GM19035 (cell line): ENCODE measurements around the gene ADK.
"Not testable (repeated sequence)": the region's sequence is repeated elsewhere in the genome, so short reads cannot be mapped to it uniquely, and the experiment has no call there.

Source experiments
- ATAC-seq: cut with Tn5 transposase; IDR thresholded peaks from one replicate; pipeline ENCODE4 v1.9.1; 2021; ENCODE audit not compliant: unreplicated experiment

ADK gene

DNA sequence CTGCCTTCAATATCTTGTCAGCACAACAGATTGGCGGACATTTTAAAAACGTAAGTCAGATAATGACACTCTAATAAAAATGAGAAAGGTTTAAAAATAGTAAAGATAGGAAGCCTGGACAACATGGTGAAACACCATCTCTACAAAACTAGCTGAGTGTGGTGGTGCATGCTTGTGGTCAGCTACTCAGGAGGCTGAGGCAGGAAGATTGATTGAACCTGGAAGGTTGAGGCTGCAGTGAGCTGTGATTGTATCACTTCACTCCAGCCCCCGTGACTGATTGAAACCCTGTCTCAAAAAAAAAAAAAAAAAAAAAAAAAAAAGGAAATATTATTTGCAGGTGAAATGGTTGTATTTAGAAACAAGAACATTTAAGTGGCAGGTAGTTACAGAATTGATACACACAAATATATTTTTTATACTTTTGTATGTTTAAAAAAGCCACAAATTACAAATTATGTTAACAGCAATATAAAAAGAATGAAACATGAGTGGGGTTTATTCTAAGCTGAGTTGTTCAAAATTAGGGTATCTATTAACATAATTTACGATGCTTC, 141.9 kb downstream of the ADK start:
- ATAC-seq, result no peak

DNA sequence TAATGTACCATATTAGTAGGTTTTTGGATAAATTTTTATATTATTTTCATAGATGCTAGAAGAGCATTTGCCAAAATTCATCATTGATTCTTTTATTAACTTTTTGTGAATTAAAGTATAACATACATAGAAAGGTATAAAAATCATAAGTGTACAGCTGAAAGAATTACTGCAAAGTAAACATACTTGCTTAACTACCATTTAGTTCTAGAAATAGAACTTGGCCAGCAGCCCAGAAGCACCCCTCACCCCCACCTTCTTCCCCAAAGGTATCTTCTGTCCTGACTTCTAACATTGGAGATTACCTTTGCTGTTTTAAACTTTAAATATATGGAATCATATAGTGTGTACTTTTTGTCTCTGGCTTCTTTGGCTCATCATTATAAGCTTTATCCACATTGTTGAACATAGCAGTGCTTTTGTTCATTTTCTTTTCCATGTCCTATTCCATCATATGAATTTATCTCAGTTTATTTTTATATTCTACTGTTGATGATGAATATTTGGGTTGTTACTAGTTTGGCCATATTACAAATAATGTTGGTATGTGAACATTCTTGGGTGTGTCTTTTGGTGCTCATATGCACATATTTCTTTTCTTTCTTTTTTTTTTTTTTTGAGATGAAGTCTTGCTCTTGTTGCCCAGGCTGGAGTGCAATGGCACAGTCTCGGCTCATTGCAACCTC, 142.8 kb downstream of the ADK start:
- no peak for ATAC-seq

DNA sequence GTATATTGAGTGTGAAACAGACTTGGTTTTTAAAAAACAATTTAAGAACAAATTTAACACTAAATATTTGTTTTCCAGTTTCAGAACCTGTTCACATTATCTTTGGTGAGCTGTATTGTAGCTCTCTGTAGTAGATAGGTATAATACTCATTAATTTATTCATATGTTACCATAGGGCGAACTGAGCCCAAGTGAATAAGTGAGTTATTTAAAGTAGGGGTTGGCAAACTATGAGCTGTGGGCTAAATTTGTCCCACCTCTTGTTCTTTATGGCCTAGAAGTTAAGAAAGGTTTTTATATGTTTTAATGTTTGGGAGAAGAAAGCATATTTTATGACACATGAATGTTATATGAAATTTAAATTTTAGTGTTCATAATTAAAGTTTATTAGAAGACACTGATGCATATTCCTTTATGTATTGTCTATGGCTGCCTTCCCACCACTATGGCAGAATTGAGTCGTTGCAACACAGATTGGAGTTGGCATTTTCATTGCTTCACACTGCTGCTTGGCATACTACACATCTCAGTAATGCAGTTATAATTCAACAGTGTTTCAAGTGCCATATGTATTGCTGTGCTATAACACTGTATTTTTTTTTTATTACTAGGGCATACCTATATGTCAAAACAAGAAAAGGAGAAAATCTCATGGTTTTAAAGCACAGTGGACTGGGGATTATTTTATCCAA, 146.5 kb downstream of the ADK start:
- ATAC-seq, result no peak

DNA sequence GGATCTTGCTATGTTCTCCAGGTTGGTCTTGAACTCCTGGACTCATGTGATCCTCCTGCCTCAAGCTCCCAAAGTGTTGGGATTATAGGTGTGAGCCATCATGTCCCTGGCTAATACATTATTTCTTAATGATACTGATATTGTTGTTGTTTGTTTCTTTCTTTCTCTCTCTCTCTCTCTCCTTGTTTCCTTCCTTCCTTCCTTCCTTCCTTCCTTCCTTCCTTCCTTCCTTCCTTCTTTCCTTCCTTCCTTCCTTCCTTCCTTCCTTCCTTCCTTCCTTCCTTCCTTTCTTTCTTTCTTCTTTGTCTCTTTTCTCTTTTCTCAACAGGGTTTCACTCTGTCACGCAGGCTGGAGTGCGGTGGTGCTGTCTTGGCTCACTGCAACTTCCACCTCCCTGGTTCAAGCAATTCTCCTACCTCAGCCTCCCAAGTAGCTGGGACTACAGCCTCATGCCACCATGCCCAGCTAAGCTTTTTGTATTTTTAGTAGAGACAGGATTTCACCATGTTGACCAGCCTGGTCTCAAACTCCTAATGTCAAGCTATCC, 149.1 kb downstream of the ADK start:
- not testable (repeated sequence) for ATAC-seq

DNA sequence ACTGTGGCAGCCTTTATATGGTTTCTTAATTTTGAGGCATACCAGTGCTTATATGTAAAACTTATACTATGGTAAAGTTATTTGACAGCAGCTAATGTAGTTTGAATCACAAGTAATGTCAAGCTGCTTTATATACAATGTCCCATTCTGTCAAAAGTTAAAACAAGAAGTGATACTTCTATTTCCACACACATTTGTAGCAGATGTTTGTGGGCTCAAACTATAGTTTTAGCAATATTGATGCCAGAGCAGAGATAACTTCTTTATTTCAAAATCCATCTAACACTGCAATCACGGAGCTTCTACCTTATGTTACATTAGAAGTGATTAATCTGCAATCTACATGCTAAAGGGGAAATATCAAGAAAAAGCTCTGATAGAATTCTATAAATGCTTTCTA, 149.6 kb downstream of the ADK start:
- ATAC-seq, result no peak

DNA sequence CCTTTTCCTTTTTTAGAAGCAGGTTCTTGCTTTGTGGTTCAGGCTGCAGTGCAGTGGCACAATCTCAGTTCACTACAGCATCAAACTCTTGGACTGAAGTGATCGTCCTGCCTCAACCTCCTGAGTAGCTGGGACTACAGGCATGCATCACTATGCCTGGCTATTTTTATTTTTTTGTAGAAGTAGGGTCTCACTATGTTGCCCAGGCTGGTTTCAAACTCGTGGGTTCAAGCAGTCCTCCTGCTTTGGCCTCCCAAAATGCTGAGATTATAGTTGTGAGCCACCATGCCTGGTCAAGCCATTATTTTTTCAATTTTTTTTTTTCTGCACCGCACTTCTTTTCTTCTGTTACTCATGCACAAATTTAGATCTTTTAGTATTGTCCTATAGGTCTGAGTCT, 154.7 kb downstream of the ADK start:
- no peak for ATAC-seq

DNA sequence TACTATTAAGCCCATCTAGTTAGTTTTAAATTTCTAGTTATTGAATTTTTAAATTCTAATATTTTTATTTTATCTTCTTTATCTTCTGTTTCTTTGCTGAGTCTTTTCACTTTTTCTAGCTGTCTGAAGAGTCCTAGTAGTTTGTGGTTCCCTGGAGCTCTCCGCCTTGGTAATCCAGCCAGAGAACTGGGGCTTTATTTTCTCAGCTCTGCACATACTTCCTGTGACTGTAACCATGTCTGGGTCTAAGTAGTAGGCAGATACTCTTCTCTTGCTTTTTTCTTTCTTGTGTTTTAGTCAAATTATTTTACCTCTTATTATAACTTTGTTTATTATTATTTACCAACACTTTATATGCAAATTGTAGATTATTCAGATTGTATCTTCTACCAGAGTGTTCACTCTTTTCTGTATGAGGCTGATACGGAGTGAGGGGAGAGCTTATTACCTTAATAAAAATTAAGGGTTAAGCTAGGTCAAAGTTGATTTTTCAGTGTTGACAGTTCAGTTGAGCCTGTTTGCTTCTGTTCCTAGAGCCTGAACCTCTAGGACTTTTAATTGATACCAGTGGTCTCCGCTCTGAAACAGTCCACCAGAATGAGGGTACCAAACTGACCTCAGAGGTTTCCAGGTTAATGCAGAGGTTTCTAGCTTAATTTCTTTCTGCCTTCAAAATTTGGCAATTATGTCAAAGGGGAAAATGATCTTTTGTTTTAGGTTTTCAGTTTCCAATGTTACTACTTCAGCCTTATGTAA, 155.4 kb downstream of the ADK start:
- ATAC-seq, result no peak

DNA sequence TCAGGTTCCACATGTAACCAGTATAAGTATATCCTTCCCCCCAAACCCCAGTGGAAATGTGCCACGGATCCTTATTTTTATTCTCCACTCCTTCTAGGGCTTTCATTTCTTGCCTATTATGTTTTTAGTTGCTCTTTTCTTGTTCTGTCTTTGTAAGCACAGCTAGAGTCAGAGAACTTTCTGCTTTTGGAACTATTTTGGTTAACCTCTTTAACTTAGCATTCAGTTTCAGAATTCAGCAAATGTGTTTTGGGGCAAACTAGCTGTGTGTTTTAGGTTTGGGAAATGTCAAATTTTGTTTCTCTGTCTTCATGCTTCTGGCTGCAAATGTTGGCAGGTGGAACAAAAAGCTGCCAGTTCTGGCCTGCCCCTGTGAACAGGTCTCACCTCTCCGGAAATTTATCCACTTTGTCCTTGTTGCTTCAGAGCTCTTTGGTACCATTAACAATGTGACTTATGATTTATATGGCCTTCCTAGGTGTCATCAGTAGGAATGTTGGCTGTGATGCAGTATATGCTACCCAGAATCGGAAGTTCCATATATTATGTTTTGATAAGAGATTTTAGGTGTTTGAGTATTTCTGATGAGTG, 156.1 kb downstream of the ADK start:
- ATAC-seq, result no peak

DNA sequence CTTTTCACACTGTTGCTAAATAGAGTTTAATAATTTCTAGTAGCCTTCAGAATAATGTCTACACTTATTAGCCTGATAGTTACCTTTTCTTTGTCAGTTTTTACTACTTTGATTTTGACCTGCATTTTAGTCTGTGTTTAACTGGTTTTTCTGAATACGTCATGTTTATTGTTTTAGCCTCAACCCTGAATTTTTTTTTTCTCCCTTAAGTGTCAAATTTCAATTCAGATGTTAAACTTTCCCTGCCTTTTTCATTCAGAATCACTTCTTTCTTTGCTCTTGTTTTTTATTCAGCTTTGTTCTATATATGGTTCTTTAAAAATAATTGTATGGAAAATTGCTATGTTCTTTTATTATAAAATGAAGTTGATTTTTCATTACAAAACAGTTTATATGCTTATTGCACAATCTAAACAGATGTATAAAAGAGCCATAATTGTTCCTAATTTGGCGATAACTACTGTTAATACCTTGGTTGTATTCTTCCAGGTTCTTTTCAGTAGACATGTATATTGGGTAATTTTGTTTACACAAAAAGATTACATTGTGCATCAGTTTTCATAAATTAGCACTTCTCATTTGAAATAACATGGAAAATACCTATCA, 159.7 kb downstream of the ADK start:
- no peak for ATAC-seq

DNA sequence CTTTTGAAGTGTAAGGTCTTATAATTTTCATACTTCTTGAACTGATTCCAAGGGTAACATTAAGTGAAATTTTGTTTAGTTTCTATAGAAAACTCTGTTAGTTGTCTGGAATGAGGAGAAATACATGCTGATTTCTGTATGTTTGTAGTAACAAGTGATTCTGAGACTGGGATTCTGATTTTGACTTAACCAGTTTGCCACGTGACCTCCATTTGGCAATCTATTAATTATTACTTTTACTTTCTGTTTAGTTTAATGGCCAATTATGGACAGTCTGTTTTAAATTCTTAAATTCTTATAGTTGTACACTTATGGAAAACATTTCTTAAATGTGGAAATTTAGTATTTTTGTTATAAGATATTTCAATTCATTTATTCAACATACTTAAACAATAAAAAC, 163.1 kb downstream of the ADK start:
- no peak for ATAC-seq

DNA sequence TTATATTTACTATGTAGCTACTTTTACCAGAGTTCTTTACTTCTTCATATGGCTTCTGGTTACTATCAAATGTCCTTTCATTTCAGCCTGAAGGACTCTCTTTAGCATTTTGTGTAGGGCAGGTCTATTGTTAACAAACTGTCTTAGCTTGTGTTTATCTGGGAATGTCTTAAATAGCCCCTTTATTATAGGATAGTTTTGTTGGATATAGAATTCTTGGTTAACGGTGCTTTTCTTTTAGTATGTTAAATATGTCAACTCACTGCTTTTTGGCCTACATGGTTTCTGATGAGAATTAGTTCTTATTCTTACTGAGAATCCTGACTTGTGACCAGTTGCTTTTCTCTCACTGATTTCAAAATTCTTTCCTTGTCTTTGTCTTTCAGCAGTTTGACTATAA, 169.0 kb downstream of the ADK start:
- ATAC-seq, result no peak

DNA sequence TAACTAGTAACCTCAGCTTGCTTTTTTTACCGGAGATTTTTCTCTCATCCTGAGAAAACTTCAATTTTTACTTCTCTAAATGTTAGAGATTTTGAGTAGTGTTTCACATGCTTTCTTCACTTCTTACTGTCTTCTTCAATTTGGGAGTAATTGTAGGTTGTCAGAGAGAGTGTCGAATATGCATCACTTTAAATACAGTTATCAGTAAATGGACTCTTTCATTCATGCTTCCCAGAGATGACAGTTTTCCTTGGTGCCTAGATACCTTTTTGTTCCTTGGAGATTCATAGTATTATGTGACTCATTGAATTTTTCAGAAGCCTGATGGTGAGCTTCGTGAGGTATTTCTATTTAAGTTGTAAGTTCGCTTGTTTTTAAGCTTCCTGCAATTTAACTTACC, 169.7 kb downstream of the ADK start:
- no peak for ATAC-seq

DNA sequence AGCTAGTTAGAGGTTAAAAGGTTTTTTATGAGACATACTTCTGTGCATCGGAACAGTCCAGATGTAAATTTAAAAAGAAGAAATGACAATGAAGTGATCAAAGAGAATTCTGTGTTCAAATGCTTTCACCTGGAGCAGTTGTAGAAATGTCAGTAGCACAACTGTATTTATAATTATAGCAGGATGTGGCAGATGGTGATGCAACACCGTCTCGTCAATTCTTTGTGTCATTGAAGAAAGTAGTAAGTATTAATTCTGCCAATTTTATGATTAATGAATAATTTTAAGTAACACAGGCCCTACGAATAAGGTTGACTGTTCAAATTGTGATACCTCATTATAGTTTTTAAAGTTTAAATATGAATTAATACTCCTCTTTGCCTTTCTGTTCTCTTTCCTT, 171.1 kb downstream of the ADK start:
- no peak for ATAC-seq

DNA sequence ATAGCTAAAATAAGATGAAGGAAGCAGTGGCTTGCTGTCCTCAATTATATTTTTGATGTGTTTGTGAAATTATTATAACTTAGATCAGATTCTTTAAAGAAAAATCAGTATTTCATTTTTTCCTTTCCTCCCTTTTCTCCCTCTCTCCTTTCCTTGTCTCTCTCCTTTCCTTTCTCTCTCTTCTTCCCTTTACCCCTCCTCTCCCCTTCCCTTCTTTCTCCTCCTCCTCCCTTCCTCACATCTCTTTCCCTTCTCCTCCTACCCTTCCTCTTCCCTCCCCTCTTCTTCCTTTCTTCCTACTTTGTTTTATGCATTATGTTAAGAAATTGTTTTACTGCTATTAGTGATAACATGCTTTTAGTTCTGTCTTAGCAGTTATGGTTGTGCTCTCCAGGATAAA, 171.5 kb downstream of the ADK start:
- no peak for ATAC-seq

DNA sequence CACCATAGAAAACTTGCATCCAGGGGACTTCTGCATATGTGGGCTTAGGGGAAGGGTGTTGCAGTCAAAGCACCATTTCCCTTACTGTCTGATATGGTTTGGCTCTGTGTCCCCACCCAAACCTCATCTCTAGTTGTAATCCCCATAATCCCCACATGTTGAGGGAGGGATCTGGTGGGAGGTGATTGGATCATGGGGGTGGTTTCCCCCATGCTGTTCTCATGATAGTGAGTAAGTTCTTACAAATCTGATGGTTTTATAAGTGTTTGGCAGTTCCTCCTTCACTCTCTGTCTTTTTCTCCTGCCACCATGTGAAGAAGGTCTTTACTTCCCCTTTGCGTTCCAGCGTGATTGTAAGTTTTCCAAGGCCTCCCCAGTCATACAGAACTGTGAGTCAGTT, 177.4 kb downstream of the ADK start:
- no peak for ATAC-seq

DNA sequence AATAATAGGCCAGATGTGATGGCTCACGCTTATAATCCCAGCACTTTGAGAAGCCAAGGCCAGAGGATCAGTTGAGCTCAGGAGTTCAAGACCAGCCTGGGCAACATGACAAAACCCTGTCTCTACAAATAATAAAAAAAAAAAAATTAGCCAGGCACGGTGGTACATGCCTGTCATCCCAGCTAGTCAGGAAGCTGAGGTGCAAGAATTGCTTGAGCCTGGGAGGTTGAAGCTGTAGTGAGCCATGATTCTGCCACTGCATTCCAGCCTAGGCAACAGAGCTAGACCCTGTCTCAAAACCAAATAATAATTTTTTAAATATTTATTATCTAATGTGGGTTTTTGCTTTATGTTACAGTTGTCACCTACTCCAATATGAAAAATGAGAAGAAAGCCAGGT, 178.9 kb downstream of the ADK start:
- ATAC-seq, result no peak

DNA sequence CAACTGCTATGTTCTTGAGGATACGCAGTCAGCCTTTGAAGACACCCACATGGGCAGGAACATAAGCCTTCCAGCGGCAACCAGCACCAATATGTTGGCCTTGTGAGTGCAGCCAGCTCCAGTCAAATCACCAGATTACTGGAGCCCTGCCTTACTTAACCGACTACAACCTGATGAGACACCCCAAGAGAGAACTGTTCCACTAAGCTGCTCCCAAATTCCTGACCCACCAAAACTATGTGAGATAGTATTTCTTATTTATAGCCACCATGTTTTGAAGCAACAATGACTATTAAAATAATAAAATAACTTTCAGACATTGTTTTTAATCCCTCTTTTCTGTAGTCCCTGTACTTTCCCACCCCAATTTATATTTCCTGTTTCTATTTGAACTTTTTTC, 179.6 kb downstream of the ADK start:
- no peak for ATAC-seq

DNA sequence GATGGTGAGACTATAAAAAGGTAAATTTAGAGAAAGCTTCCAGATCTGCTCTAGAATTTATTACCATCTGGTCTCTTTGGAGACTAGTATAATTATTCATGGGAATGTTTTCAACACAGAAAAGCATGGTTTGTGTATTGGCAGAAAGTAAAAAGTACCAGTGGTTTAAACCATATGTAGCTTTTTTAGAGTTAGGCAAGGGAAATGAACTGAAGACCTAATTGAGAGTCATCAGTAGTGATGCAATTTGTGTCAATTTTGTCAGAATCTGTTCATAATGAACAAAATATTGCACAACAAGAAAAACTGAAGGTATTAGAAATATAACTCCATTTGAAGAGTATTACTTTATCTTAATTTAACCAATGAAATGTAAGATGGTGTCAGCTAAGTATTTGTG, 181.4 kb downstream of the ADK start:
- ATAC-seq, result no peak

DNA sequence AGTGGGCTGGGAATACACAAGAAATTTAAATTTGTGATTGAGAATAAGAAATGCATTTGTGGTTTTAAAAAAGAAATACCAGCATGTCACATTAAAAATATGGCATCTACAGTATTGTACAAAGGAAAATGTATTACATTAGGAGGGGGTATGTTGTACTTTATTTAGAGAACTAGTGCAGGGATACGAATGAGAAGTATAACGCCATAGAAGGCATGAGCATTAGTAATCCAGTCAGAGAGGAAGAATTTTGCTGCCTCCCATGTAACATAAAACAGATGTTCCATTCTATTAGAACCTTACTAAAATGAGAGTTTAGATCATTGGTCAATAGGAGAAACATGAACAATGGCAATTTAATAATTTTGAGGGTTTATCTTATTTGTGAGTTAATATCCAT, 182.2 kb downstream of the ADK start:
- no peak for ATAC-seq

DNA sequence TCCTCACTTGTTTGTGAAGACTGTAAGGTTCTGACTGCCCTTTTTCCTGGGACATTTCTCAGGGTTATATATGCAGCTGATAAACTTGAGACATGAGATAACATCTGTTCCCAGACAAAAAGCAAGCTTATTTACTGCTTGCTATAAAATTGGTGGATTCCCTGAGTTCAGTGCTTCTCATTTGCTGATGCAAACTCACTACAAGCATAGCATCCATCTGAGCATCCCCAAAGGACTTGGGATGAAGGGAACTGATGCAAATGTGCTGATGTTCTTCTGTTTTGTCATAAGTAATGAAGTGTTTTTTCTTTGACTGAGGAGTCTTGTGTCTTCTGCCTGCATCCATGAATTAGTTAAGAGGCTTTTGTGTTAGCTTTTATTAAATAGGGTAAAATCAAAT, 183.2 kb downstream of the ADK start:
- no peak for ATAC-seq

DNA sequence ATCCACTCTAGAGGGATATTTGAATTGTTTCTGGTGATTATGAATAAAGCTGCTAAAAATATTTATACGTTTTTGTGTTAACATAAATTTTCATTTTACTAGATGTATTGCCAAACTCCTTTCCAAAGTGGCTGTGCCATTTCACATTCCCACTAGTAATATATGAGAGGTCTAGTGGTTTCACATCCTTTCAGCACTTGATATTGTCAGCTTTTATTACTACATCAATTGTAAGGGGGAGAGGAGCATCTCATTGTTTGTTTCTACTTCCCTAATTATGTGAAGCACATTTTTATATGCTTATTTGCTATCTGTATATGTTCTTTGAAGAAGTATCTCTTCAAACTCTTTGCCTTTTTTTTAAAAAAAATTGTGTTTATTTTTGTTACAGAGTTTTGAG, 184.5 kb downstream of the ADK start:
- no peak for ATAC-seq
